HEK293 (cell line): ENCODE results near the gene SLC6A3.

Source experiments
- HOXD13 ChIP-seq: sonication (generic); formaldehyde crosslinking; IDR thresholded peaks from 2 replicates; pipeline ENCODE4 v1.8.0; 2022; ENCODE audit warnings: missing genetic modification reagents, borderline replicate concordance
- YY1 ChIP-seq: fragments of 450-650 bp; formaldehyde crosslinking; IDR thresholded peaks from 2 replicates; pipeline ENCODE4 v1.5.1; 2018; ENCODE audit warnings: missing biosample characterization, missing genetic modification characterization
- ZEB2 ChIP-seq: fragments of 450-650 bp; formaldehyde crosslinking; IDR thresholded peaks from 2 replicates; pipeline ENCODE4 v1.5.1; 2016; ENCODE audit warnings: missing biosample characterization, missing genetic modification characterization
- ZNF121 ChIP-seq: fragments of 450-650 bp; formaldehyde crosslinking; IDR thresholded peaks from 2 replicates; pipeline ENCODE4 v1.5.1; 2016; ENCODE audit warnings: missing biosample characterization, missing genetic modification characterization
- ZNF138 ChIP-seq: fragments of 450-650 bp; formaldehyde crosslinking; IDR thresholded peaks from 2 replicates; pipeline ENCODE4 v1.5.1; 2016; ENCODE audit warnings: missing biosample characterization, missing genetic modification characterization, borderline replicate concordance
- ZNF544 ChIP-seq: fragments of 450-650 bp; formaldehyde crosslinking; IDR thresholded peaks from 2 replicates; pipeline ENCODE4 v1.5.0; 2017; ENCODE audit warnings: missing biosample characterization, missing genetic modification characterization
- ZNF747 ChIP-seq: fragments of 450-650 bp; formaldehyde crosslinking; IDR thresholded peaks from 2 replicates; pipeline ENCODE4 v1.5.1; 2016; ENCODE audit warnings: missing biosample characterization, missing genetic modification characterization
- ZSCAN30 ChIP-seq: fragments of 450-650 bp; IDR thresholded peaks from 2 replicates; pipeline ENCODE4 v1.5.1; 2018; ENCODE audit warnings: missing biosample characterization, mild to moderate bottlenecking, missing genetic modification characterization, moderate library complexity
- TF ChIP-seq, protein P1 (sequence below): fragments of 450-650 bp; formaldehyde crosslinking; IDR thresholded peaks from 2 replicates; pipeline ENCODE4 v1.5.1; 2016; ENCODE audit warnings: missing biosample characterization, missing genetic modification characterization
- TF ChIP-seq, protein P2 (sequence below): fragments of 450-650 bp; formaldehyde crosslinking; IDR thresholded peaks from 2 replicates; pipeline ENCODE4 v1.5.1; 2017; ENCODE audit warnings: missing biosample characterization, missing genetic modification characterization
- TF ChIP-seq, protein P3 (sequence below): fragments of 450-650 bp; formaldehyde crosslinking; IDR thresholded peaks from 2 replicates; pipeline ENCODE4 v1.5.1; 2016; ENCODE audit warnings: missing biosample characterization, missing genetic modification characterization, low read depth

DNA sequence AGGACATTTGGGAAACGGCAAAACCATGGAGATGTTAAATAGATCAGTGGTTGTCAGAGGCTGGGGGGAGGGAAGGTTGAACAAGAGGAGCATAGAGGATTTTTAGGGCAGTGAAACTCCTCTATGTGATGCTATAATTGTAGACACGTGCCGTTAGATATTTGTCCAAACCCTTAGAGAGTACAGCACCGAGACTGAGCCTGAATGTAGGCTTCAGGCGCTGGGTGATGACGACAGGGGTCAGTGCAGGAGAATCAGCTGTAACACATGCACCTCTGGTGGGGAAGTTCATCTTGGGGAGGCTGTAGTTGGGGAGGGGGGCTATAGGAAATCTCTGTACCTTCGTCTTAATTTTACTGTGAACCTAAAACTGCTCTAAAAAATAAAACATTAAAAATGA lies 78.1 kb downstream of the SLC6A3 start:
- no peak for TF ChIP-seq ZNF121
- TF ChIP-seq, protein P1, sequence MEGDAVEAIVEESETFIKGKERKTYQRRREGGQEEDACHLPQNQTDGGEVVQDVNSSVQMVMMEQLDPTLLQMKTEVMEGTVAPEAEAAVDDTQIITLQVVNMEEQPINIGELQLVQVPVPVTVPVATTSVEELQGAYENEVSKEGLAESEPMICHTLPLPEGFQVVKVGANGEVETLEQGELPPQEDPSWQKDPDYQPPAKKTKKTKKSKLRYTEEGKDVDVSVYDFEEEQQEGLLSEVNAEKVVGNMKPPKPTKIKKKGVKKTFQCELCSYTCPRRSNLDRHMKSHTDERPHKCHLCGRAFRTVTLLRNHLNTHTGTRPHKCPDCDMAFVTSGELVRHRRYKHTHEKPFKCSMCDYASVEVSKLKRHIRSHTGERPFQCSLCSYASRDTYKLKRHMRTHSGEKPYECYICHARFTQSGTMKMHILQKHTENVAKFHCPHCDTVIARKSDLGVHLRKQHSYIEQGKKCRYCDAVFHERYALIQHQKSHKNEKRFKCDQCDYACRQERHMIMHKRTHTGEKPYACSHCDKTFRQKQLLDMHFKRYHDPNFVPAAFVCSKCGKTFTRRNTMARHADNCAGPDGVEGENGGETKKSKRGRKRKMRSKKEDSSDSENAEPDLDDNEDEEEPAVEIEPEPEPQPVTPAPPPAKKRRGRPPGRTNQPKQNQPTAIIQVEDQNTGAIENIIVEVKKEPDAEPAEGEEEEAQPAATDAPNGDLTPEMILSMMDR (tag by site-specific recombination) = no peak
- TF ChIP-seq, protein P2, sequence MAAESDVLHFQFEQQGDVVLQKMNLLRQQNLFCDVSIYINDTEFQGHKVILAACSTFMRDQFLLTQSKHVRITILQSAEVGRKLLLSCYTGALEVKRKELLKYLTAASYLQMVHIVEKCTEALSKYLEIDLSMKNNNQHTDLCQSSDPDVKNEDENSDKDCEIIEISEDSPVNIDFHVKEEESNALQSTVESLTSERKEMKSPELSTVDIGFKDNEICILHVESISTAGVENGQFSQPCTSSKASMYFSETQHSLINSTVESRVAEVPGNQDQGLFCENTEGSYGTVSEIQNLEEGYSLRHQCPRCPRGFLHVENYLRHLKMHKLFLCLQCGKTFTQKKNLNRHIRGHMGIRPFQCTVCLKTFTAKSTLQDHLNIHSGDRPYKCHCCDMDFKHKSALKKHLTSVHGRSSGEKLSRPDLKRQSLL = no peak
- no peak for TF ChIP-seq ZSCAN30 (tag by site-specific recombination)
- no peak for TF ChIP-seq ZNF138 (tag by site-specific recombination)
- TF ChIP-seq, protein P3, sequence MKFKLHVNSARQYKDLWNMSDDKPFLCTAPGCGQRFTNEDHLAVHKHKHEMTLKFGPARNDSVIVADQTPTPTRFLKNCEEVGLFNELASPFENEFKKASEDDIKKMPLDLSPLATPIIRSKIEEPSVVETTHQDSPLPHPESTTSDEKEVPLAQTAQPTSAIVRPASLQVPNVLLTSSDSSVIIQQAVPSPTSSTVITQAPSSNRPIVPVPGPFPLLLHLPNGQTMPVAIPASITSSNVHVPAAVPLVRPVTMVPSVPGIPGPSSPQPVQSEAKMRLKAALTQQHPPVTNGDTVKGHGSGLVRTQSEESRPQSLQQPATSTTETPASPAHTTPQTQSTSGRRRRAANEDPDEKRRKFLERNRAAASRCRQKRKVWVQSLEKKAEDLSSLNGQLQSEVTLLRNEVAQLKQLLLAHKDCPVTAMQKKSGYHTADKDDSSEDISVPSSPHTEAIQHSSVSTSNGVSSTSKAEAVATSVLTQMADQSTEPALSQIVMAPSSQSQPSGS (tag by site-specific recombination) = no peak
- no peak for TF ChIP-seq ZNF747 (tag by site-specific recombination)
- TF ChIP-seq ZEB2 = no peak
- TF ChIP-seq YY1 = no peak
- no peak for TF ChIP-seq HOXD13
- no peak for TF ChIP-seq ZNF544 (tag by site-specific recombination)
